HEK293T (cell line): Measurements from ENCODE around the gene GATB.

Source experiments
- CTCF ChIA-PET: fragments of 350-600 bp; formaldehyde crosslinking; extraction: SDS; loops from one replicate; lab custom pipeline; 2021; ENCODE audit warnings: antibody characterized with exemption, inconsistent platforms; lab: Yijun Ruan, JAX
- POLR2A ChIA-PET: fragments of 350-600 bp; formaldehyde crosslinking; extraction: SDS; loops from one replicate; lab custom pipeline; 2020; ENCODE audit warnings: antibody characterized with exemption, inconsistent platforms; lab: Yijun Ruan, JAX
- DNase-seq: peaks from one replicate; pipeline ENCODE4 v3.0.0; 2012; ENCODE audit warnings: mixed read lengths; ENCODE audit errors: extremely low spot score
- ARNT ChIP-seq: fragments of 450-650 bp; IDR thresholded peaks from 2 replicates; pipeline ENCODE4 v1.6.1; 2017; ENCODE audit warnings: mild to moderate bottlenecking
- BHLHE40 ChIP-seq: fragments of 450-650 bp; IDR thresholded peaks from 2 replicates; pipeline ENCODE4 v1.6.1; 2016; ENCODE audit warnings: mild to moderate bottlenecking, moderate library complexity, borderline replicate concordance
- CTBP1 ChIP-seq: fragments of 450-650 bp; IDR thresholded peaks from 2 replicates; pipeline ENCODE4 v1.6.1; 2016; ENCODE audit warnings: borderline replicate concordance
- ELF4 ChIP-seq: fragments of 450-650 bp; IDR thresholded peaks from 2 replicates; pipeline ENCODE4 v1.6.1; 2017; ENCODE audit warnings: antibody characterized with exemption
- FOXA1 ChIP-seq: fragments of 450-650 bp; IDR thresholded peaks from 2 replicates; pipeline ENCODE4 v1.6.1; 2016; ENCODE audit warnings: mild to moderate bottlenecking
- FOXK2 ChIP-seq: fragments of 450-650 bp; IDR thresholded peaks from 2 replicates; pipeline ENCODE4 v1.6.1; 2016; ENCODE audit warnings: mild to moderate bottlenecking
- FOXM1 ChIP-seq: fragments of 450-650 bp; IDR thresholded peaks from 2 replicates; pipeline ENCODE4 v1.6.1; 2017; ENCODE audit warnings: mild to moderate bottlenecking, borderline replicate concordance
- HDGF ChIP-seq: fragments of 450-650 bp; IDR thresholded peaks from 2 replicates; pipeline ENCODE4 v1.6.1; 2017; ENCODE audit warnings: antibody characterized with exemption, borderline replicate concordance
- L3MBTL2 ChIP-seq: fragments of 450-650 bp; conservative IDR thresholded peaks from 2 replicates; pipeline ENCODE4 v1.6.1; 2016; ENCODE audit warnings: mild to moderate bottlenecking
- LEF1 ChIP-seq: fragments of 450-650 bp; IDR thresholded peaks from 2 replicates; pipeline ENCODE4 v1.6.1; 2017; ENCODE audit warnings: mild to moderate bottlenecking, borderline replicate concordance
- NFRKB ChIP-seq: fragments of 450-650 bp; IDR thresholded peaks from 2 replicates; pipeline ENCODE4 v1.6.1; 2016; ENCODE audit warnings: mild to moderate bottlenecking, moderate library complexity
- SP1 ChIP-seq: fragments of 450-650 bp; IDR thresholded peaks from 2 replicates; pipeline ENCODE4 v1.6.1; 2017
- SUZ12 ChIP-seq: fragments of 450-650 bp; IDR thresholded peaks from 2 replicates; pipeline ENCODE4 v1.6.1; 2016; ENCODE audit warnings: mild to moderate bottlenecking
- TARDBP ChIP-seq: fragments of 450-650 bp; IDR thresholded peaks from 2 replicates; pipeline ENCODE4 v1.6.1; 2016
- ZNF384 ChIP-seq: fragments of 450-650 bp; IDR thresholded peaks from 2 replicates; pipeline ENCODE4 v1.6.1; 2016
- TF ChIP-seq, protein P1 (sequence below): fragments of 450-650 bp; IDR thresholded peaks from 2 replicates; pipeline ENCODE4 v1.6.1; 2016

Gene GATB, protein sequence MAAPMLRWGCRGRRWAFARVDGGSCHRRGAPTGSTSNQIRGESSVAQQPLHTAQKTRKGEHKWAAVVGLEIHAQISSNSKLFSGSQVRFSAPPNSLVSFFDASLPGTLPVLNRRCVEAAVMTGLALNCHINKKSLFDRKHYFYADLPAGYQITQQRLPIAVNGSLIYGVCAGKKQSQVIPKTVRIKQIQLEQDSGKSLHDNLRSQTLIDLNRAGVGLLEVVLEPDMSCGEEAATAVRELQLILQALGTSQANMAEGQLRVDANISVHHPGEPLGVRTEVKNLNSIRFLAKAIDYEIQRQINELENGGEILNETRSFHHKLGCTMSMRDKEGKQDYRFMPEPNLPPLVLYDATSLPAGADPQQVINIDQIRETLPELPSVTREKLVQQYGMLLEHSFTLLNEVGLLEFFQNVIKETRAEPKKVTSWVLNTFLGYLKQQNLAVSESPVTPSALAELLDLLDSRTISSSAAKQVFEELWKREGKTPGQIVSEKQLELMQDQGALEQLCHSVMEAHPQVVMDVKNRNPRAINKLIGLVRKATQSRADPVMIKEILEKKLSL

GRCh38 chr4:151760712-151761661 lies at the start of gene GATB:
Gene GATB, minus strand, starts transcription at chr4:151761007. Its CDS starts 25 bp downstream, at chr4:151760982.
- TF ChIP-seq HDGF (no peak), FOXM1 (no peak), TARDBP (no peak), FOXK2 (0 out of 2 replicates have a peak, but pooled peaks have one; percentile 30), SP1 (no peak), L3MBTL2 (peak; percentile 56; the same call in 1 of the 2 replicates), ELF4 (peak; percentile 96), FOXA1 (no peak), SUZ12 (peak; percentile 79), NFRKB (peak; percentile 72)
- ChIA-PET CTCF (no interaction called here), POLR2A (interaction anchor here (0.8 to 1.2 kb wide), 2 partner anchors 9 to 10 kb away, joined by 3 to 4 read pairs; no protein-coding TSS in a partner anchor)
- DNase-seq: peak; percentile 93

DNA sequence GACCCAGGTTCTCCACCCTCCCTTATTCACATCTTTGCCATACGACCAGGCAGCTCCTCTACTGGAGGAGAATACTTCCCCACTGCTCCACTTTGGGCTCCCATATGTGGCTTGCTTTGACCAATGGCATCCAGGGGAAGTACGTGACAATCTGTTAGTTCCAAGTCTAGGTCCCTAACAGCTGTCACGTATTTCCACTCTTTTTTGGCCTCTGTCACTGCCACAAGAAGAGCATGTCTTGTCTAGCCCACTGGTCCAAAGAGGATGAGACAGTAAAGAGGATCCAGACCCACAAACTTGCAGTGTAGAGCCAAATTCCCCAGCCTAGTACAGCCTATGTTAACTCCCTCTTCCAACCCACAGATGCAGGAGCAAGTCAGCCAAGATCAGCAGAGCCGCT lies 49.7 kb upstream of the GATB start:
- CTCF ChIA-PET: interaction anchor here (0.7 kb wide), 1 partner anchor 11 kb away, joined by 3 read pairs; no protein-coding TSS in a partner anchor
- TF ChIP-seq SP1 (no peak), FOXA1 (no peak), ARNT (no peak)
- POLR2A ChIA-PET: no interaction called here
- DNase-seq: no peak

DNA sequence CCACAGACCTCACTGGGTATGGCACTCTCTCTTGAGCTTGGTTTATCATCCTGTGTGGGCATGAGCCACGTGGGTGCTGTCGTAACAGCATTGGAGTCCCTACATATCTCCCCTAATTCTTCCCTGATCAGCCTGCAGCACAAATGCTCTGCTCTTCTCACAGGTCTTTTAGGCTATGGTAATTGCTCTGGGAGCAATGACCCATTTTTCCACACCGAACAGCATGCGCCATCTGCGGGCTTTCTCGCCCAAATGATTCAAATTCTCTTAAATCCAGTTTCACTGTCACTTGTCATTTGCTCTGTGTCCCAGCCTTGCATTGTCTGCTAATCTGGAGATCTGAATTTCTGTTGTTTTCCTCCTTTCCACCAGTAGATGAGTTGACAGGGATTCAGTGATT lies 48.9 kb upstream of the GATB start:
- CTCF ChIA-PET: no interaction called here
- POLR2A ChIA-PET: no interaction called here
- TF ChIP-seq FOXA1 (no peak), NFRKB (no peak), SUZ12 (no peak), LEF1 (no peak), SP1 (no peak), FOXM1 (no peak), ZNF384 (no peak), BHLHE40 (no peak), L3MBTL2 (no peak), ARNT (no peak), HDGF (no peak), TARDBP (no peak), CTBP1 (no peak), ELF4 (no peak), FOXK2 (no peak)
- TF ChIP-seq, protein P1, sequence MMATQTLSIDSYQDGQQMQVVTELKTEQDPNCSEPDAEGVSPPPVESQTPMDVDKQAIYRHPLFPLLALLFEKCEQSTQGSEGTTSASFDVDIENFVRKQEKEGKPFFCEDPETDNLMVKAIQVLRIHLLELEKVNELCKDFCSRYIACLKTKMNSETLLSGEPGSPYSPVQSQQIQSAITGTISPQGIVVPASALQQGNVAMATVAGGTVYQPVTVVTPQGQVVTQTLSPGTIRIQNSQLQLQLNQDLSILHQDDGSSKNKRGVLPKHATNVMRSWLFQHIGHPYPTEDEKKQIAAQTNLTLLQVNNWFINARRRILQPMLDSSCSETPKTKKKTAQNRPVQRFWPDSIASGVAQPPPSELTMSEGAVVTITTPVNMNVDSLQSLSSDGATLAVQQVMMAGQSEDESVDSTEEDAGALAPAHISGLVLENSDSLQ: no peak
- DNase-seq: no peak

DNA sequence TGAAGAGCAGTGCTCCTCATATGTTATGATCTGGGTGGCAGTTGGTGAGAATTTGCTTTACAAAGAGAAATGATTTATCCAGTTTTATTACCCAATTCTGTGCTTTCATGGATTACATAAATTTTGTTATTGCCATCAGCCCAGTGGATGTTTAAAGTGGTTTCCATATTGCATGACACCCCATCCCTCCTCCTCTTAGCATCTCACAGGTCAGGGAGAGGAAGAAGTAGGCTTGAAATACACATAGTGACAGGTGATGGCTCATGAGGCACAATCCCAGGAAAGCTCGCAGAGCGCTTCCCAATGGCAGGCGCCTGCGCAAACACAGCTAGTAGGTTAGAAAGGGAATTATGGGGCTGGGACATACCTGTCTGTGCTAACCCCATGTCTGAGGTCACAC lies 47.7 kb upstream of the GATB start:
- POLR2A ChIA-PET: no interaction called here

DNA sequence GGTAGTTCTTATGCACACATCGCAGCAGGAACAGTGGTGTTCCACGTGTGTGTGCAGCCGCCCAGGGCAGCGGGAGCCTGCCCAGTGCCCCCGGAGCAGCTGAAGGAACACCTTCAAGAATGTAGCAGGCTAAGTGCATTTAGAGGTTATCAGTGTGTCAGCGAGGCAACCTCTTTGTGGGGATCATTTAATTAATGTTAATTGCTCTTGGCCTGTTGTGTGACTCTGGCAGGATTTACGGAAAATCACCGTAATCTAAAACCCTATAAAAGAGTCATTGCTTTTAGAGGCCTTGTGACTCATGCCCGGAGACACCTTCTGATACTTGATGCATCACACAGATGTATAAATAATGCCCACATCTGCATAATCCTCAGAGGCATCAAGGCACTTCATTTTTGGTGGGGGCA lies 47.3 kb upstream of the GATB start:
- CTCF ChIA-PET: no interaction called here
- POLR2A ChIA-PET: no interaction called here
- DNase-seq: peak; percentile 16
- TF ChIP-seq SP1: no peak
- no peak for TF ChIP-seq ZNF384
- no peak for TF ChIP-seq SUZ12
- TF ChIP-seq BHLHE40: no peak
- TF ChIP-seq CTBP1: no peak

More for the DNA sequence above, 47.7 kb upstream of the GATB start:
- CTCF ChIA-PET: interaction anchor here (0.5 kb wide), 1 partner anchor 742 kb away, joined by 6 read pairs; no protein-coding TSS in a partner anchor
- no peak for DNase-seq
- TF ChIP-seq TARDBP: no peak
- no peak for TF ChIP-seq ARNT
- TF ChIP-seq ELF4: no peak
- TF ChIP-seq SP1: no peak
- no peak for TF ChIP-seq HDGF
- TF ChIP-seq L3MBTL2: no peak
- TF ChIP-seq CTBP1: no peak
- TF ChIP-seq SUZ12: no peak
- no peak for TF ChIP-seq FOXM1
- TF ChIP-seq FOXA1: no peak
- TF ChIP-seq ZNF384: no peak
- no peak for TF ChIP-seq FOXK2
- TF ChIP-seq BHLHE40: no peak
- no peak for TF ChIP-seq NFRKB
- TF ChIP-seq, protein P1: no peak
- no peak for TF ChIP-seq LEF1

DNA sequence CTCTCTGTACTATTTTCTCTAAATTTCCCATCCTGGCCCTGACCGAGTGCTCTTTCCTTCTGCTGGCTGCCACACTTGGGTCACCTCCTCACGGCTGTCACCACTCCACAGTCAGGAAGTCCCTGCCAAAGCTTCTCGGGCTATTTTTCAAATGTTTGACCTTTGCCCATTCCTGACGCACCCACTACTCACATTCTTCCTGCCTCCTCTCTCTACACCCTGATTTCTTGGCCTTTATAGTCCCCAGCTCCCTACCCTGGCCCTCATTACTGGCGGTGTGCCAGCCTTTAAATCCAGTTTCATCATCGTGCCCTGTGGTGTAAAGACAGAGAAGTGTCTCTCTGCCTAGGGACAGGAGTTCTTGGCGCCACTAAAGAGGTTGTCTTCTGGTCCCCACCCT lies 46.4 kb upstream of the GATB start:
- POLR2A ChIA-PET: no interaction called here
- CTCF ChIA-PET: interaction anchor here (0.6 to 1.1 kb wide), 3 partner anchors 13 to 488 kb away, joined by 3 to 4 read pairs (median 3); no protein-coding TSS in a partner anchor
- no peak for TF ChIP-seq L3MBTL2
- no peak for DNase-seq
